Natural killer cell (primary cell): ENCODE measurements around the gene PKD2. TPM values are rescaled to one million over a fixed set of nuclear protein-coding genes. Genes with fewer than 3 reads are reported as not detected.

ENCODE experiments used
- ATAC-seq, 3 donors: fragments of 150-1000 bp in 2 of 3; fragments of 200-7000 bp in 1 of 3; cut with Tn5 transposase; 1 replicate in 1 of 3; 2 replicates in 2 of 3; pipeline ENCODE4 v1.10.0; 2021; ENCODE audit warnings: mild to moderate bottlenecking in 2 of 3, moderate library complexity in 2 of 3
- DNase-seq, 2 donors: peaks; one replicate each; pipeline versions ENCODE4 v3.0.0 to v3.0.0-alpha.2; 2013 to 2021; ENCODE audit warnings: mixed read lengths in 1 of 2
- H3K27ac ChIP-seq: one replicate; pipeline ENCODE4 v1.5.1; 2013; ENCODE audit warnings: mild to moderate bottlenecking, low read length
- H3K27me3 ChIP-seq: one replicate; pipeline ENCODE4 v1.6.1; 2013; ENCODE audit warnings: low read length; ENCODE audit not compliant: control insufficient read depth, insufficient read depth
- H3K36me3 ChIP-seq: one replicate; pipeline ENCODE4 v1.6.1; 2013; ENCODE audit warnings: low read length; ENCODE audit not compliant: control insufficient read depth, insufficient read depth
- H3K4me1 ChIP-seq: one replicate; pipeline ENCODE4 v1.6.1; 2013; ENCODE audit warnings: low read length; ENCODE audit not compliant: control insufficient read depth, insufficient read depth
- H3K4me3 ChIP-seq: one replicate; pipeline ENCODE4 v1.5.1; 2013; ENCODE audit warnings: low read length
- H3K9me3 ChIP-seq: one replicate; pipeline ENCODE4 v1.6.1; 2013; ENCODE audit warnings: low read length; ENCODE audit not compliant: control insufficient read depth, insufficient read depth
- H3K27ac Mint-ChIP-seq, 2 donors: one replicate each; pipeline ENCODE4 v1.8.0; 2022; ENCODE audit warnings: mild to moderate bottlenecking in 2 of 2, mixed read lengths in 2 of 2, moderate library complexity in 1 of 2
- H3K27me3 Mint-ChIP-seq, 2 donors: one replicate each; pipeline ENCODE4 v1.8.0; 2022; ENCODE audit warnings: low read depth in 2 of 2, mixed read lengths in 2 of 2
- H3K36me3 Mint-ChIP-seq: one replicate; pipeline ENCODE4 v1.8.0; 2022; ENCODE audit warnings: mixed read lengths
- H3K4me1 Mint-ChIP-seq, 2 donors: one replicate each; pipeline ENCODE4 v1.8.0; 2022; ENCODE audit warnings: mixed read lengths in 2 of 2
- H3K4me3 Mint-ChIP-seq: one replicate; pipeline ENCODE4 v1.8.0; 2022; ENCODE audit warnings: mild to moderate bottlenecking, moderate library complexity, mixed read lengths
- H3K9me3 Mint-ChIP-seq, 2 donors: one replicate each; pipeline ENCODE4 v1.8.0; 2022; ENCODE audit warnings: mixed read lengths in 2 of 2
- WGBS: methylation state at CpG from one replicate; pipeline ENCODE4 v1.1.7; 2013; ENCODE audit warnings: missing lambda C conversion rate; ENCODE audit not compliant: insufficient coverage; 5-methylcytosine and 5-hydroxymethylcytosine counted together
- intact Hi-C: fragments of 100-400 bp; cut with micrococcal nuclease; formaldehyde crosslinking; loops from one replicate; pipeline ENCODE4 v1.14.2; 2022
- total RNA-seq, 4 donors: library from RNA; stranded (reverse); fragments of 120-200 nt in 1 of 4; gene quantifications; one replicate each; pipeline versions ENCODE4 v1.2.3 to v1.2.4, GENCODE V29; 2013 to 2022
- TF ChIP-seq, protein P1 (sequence below): fragments of 200-600 bp; IDR thresholded peaks from one replicate; pipeline ENCODE4 v1.8.0; 2022; ENCODE audit warnings: antibody characterized with exemption

The PKD2 gene
- total RNA-seq, 3 donors from 2014 or later (not counting 1 experiment from before 2014, with no cell fraction given) = 6.7 to 9.7 (median 7.8) TPM

- Mint-ChIP-seq H3K36me3 (no peaks in the 10 kb centered on the region), H3K4me1 (peaks cover 18 to 22% of the 10 kb centered on the region in 2 donors), H3K9me3 (no peaks in the 10 kb centered on the region), H3K27ac (no peak overlapping the region), H3K27me3 (no peaks in the 10 kb centered on the region), H3K4me3 (no peak overlapping the region)
- H3K4me3 ChIP-seq = no peak overlapping the region
- intact Hi-C loops = no loop called here
- TF ChIP-seq, protein P1, sequence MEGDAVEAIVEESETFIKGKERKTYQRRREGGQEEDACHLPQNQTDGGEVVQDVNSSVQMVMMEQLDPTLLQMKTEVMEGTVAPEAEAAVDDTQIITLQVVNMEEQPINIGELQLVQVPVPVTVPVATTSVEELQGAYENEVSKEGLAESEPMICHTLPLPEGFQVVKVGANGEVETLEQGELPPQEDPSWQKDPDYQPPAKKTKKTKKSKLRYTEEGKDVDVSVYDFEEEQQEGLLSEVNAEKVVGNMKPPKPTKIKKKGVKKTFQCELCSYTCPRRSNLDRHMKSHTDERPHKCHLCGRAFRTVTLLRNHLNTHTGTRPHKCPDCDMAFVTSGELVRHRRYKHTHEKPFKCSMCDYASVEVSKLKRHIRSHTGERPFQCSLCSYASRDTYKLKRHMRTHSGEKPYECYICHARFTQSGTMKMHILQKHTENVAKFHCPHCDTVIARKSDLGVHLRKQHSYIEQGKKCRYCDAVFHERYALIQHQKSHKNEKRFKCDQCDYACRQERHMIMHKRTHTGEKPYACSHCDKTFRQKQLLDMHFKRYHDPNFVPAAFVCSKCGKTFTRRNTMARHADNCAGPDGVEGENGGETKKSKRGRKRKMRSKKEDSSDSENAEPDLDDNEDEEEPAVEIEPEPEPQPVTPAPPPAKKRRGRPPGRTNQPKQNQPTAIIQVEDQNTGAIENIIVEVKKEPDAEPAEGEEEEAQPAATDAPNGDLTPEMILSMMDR = no peak
- H3K4me1 ChIP-seq = no peaks in the 10 kb centered on the region
- WGBS = 98% methylated on average over 10 of the region's 10 CpGs
- no peaks in the 10 kb centered on the region for H3K9me3 ChIP-seq
- H3K27ac ChIP-seq = no peak overlapping the region
- ATAC-seq = no peak
- H3K27me3 ChIP-seq = no peaks in the 10 kb centered on the region
- no peak for DNase-seq
- no peaks in the 10 kb centered on the region for H3K36me3 ChIP-seq
Measured at GRCh38 chr4:88015659-88016295, 8.3 kb downstream of the PKD2 start.

- Histone ChIP-seq H3K27ac (no peak overlapping the region), H3K36me3 (no peaks in the 10 kb centered on the region), H3K4me3 (no peak overlapping the region), H3K27me3 (no peaks in the 10 kb centered on the region), H3K9me3 (no peaks in the 10 kb centered on the region), H3K4me1 (no peaks in the 10 kb centered on the region)
- WGBS = 98% methylated on average over 6 of the region's 7 CpGs
- Mint-ChIP-seq H3K4me1 (peaks cover 14 to 18% of the 10 kb centered on the region in 2 donors), H3K27me3 (no peaks in the 10 kb centered on the region), H3K36me3 (no peaks in the 10 kb centered on the region), H3K27ac (no peak overlapping the region), H3K9me3 (no peaks in the 10 kb centered on the region), H3K4me3 (no peak overlapping the region)
- DNase-seq = no peak
- intact Hi-C loops = no loop called here
- TF ChIP-seq, protein P1 = no peak
- ATAC-seq = no peak
Measured at GRCh38 chr4:88017516-88018297, 10.3 kb downstream of the PKD2 start.

GRCh38 chr4:88018466-88018865, 11.0 kb downstream of the PKD2 start:
- DNase-seq (no peak), ATAC-seq (no peak)
- intact Hi-C loops = no loop called here
- no peak overlapping the region for H3K4me3 ChIP-seq
- Mint-ChIP-seq H3K36me3 (no peaks in the 10 kb centered on the region), H3K4me3 (no peak overlapping the region), H3K27ac (no peak overlapping the region), H3K9me3 (no peaks in the 10 kb centered on the region), H3K4me1 (peaks cover 10% of the 10 kb centered on the region in 2 donors), H3K27me3 (no peaks in the 10 kb centered on the region)
- H3K27me3 ChIP-seq = no peaks in the 10 kb centered on the region
- TF ChIP-seq, protein P1 = no peak
- H3K9me3 ChIP-seq = no peaks in the 10 kb centered on the region
- no peak overlapping the region for H3K27ac ChIP-seq
- no peaks in the 10 kb centered on the region for H3K4me1 ChIP-seq
- no peaks in the 10 kb centered on the region for H3K36me3 ChIP-seq
- 95% methylated on average over 4 of the region's 5 CpGs for WGBS
